ENCODE measurements around the gene SLC27A5.

DNA sequence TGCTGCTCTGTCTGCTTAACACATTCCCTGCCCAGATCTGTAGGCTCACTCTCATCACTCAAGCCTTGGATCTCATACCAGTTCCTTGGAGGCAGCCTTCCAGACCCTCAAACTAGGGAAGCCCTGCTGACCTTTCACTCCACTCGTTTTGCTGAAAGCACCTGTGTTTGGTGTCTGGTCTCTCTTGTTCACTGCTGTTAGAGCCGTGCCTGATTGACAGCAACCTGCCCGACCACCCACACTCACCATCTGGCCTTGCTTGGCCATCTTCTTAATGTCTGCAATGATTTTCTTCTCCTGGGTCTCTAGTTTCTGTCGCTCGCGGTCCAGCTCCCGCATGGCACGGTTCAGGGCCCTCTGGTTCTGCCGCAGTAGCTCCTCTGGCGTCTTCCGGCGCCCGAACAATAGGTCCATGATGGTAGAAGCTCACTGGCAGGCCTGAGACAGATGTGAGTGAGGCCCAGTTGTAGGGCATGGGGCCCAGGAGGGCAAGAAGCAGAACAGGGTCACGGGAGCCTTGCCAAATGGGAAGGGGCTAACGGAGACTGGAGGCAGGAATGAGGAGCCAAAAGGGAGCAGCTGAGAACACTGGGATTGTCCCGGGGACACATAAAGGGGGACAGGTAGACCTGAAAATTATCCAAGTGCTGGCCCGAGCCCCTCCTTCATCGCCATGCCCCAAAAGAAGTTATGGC, 42.2 kb upstream of the SLC27A5 start:
- TF ChIP-seq CTCF (IDR thresholded peaks at IDR 0.05) (no peak), POLR2A (IDR thresholded peaks at IDR 0.05) (no peak)
